ENCODE measurements around the gene CFAP52.

CFAP52 gene

GRCh38 chr17:9668517-9668916, 92.1 kb downstream of the CFAP52 start:
- Histone ChIP-seq H3K9ac (ENCODE audit: insufficient read length) (no peak overlapping the region), H3K4me3 (no peak overlapping the region), H3K27ac (no peak overlapping the region), H3K9me3 (ENCODE audit: low read depth, low read length) (no peaks in the 10 kb centered on the region), H3K36me3 (ENCODE audit: insufficient read depth, low read length) (no peaks in the 10 kb centered on the region)
- DNase-seq (ENCODE audit: low read depth, low spot score), result no peak
- TF ChIP-seq FOXP2 (optimal IDR thresholded peaks at IDR 0.05; ENCODE audit: control extremely low read depth, extremely low read length, insufficient read depth) (no peak), POLR2AphosphoS5 (IDR thresholded peaks at IDR 0.05; ENCODE audit: borderline replicate concordance, low read depth, low read length) (no peak), EZH2 (IDR thresholded peaks at IDR 0.05) (no peak)

- Histone ChIP-seq H3K27ac (no peak overlapping the region), H3K4me3 (no peak overlapping the region), H3K36me3 (ENCODE audit: insufficient read depth, low read length) (no peaks in the 10 kb centered on the region), H3K9ac (ENCODE audit: insufficient read length) (no peak overlapping the region), H3K9me3 (ENCODE audit: low read depth, low read length) (no peaks in the 10 kb centered on the region)
- DNase-seq (ENCODE audit: low read depth, low spot score), result no peak
- TF ChIP-seq POLR2AphosphoS5 (IDR thresholded peaks at IDR 0.05; ENCODE audit: borderline replicate concordance, low read depth, low read length) (no peak), EZH2 (IDR thresholded peaks at IDR 0.05) (no peak), FOXP2 (optimal IDR thresholded peaks at IDR 0.05; ENCODE audit: control extremely low read depth, extremely low read length, insufficient read depth) (no peak)
These were observed 93.1 kb downstream of the CFAP52 start for GRCh38 chr17:9669551-9670008.

GRCh38 chr17:9670596-9670995, 94.2 kb downstream of the CFAP52 start:
- Histone ChIP-seq H3K36me3 (ENCODE audit: insufficient read depth, low read length) (no peaks in the 10 kb centered on the region), H3K9me3 (ENCODE audit: low read depth, low read length) (no peaks in the 10 kb centered on the region), H3K27ac (no peak overlapping the region), H3K9ac (ENCODE audit: insufficient read length) (no peak overlapping the region), H3K4me3 (no peak overlapping the region)
- TF ChIP-seq POLR2AphosphoS5 (IDR thresholded peaks at IDR 0.05; ENCODE audit: borderline replicate concordance, low read depth, low read length), result no peak
- TF ChIP-seq FOXP2 (optimal IDR thresholded peaks at IDR 0.05; ENCODE audit: control extremely low read depth, extremely low read length, insufficient read depth), result no peak
- no peak for TF ChIP-seq EZH2 (IDR thresholded peaks at IDR 0.05)
- no peak for DNase-seq (ENCODE audit: low read depth, low spot score)

- H3K9ac ChIP-seq (ENCODE audit: insufficient read length), result no peak overlapping the region
- no peaks in the 10 kb centered on the region for H3K36me3 ChIP-seq (ENCODE audit: insufficient read depth, low read length)
- no peak overlapping the region for H3K27ac ChIP-seq
- no peak for DNase-seq (ENCODE audit: low read depth, low spot score)
- TF ChIP-seq POLR2AphosphoS5 (IDR thresholded peaks at IDR 0.05; ENCODE audit: borderline replicate concordance, low read depth, low read length), result no peak
- TF ChIP-seq FOXP2 (optimal IDR thresholded peaks at IDR 0.05; ENCODE audit: control extremely low read depth, extremely low read length, insufficient read depth), result no peak
- TF ChIP-seq EZH2 (IDR thresholded peaks at IDR 0.05), result no peak
- H3K4me3 ChIP-seq, result no peak overlapping the region
- no peaks in the 10 kb centered on the region for H3K9me3 ChIP-seq (ENCODE audit: low read depth, low read length)
These were observed 95.1 kb downstream of the CFAP52 start for GRCh38 chr17:9671559-9671958.

- Histone ChIP-seq H3K4me3 (no peak overlapping the region), H3K36me3 (ENCODE audit: insufficient read depth, low read length) (no peaks in the 10 kb centered on the region), H3K9ac (ENCODE audit: insufficient read length) (no peak overlapping the region), H3K27ac (no peak overlapping the region), H3K9me3 (ENCODE audit: low read depth, low read length) (no peaks in the 10 kb centered on the region)
- no peak for DNase-seq (ENCODE audit: low read depth, low spot score)
- no peak for TF ChIP-seq EZH2 (IDR thresholded peaks at IDR 0.05)
- TF ChIP-seq POLR2AphosphoS5 (IDR thresholded peaks at IDR 0.05; ENCODE audit: borderline replicate concordance, low read depth, low read length), result no peak
- no peak for TF ChIP-seq FOXP2 (optimal IDR thresholded peaks at IDR 0.05; ENCODE audit: control extremely low read depth, extremely low read length, insufficient read depth)
These were observed 95.8 kb downstream of the CFAP52 start for GRCh38 chr17:9672266-9672665.

- Histone ChIP-seq H3K9ac (ENCODE audit: insufficient read length) (no peak overlapping the region), H3K9me3 (ENCODE audit: low read depth, low read length) (no peaks in the 10 kb centered on the region), H3K36me3 (ENCODE audit: insufficient read depth, low read length) (no peaks in the 10 kb centered on the region), H3K27ac (no peak overlapping the region), H3K4me3 (no peak overlapping the region)
- DNase-seq (ENCODE audit: low read depth, low spot score), result no peak
- TF ChIP-seq FOXP2 (optimal IDR thresholded peaks at IDR 0.05; ENCODE audit: control extremely low read depth, extremely low read length, insufficient read depth) (no peak), POLR2AphosphoS5 (IDR thresholded peaks at IDR 0.05; ENCODE audit: borderline replicate concordance, low read depth, low read length) (no peak), EZH2 (IDR thresholded peaks at IDR 0.05) (no peak)
These were observed 96.2 kb downstream of the CFAP52 start for GRCh38 chr17:9672691-9673090.

GRCh38 chr17:9676084-9676483, 99.6 kb downstream of the CFAP52 start:
- no peaks in the 10 kb centered on the region for H3K9me3 ChIP-seq (ENCODE audit: low read depth, low read length)
- H3K36me3 ChIP-seq (ENCODE audit: insufficient read depth, low read length), result no peaks in the 10 kb centered on the region
- no peak overlapping the region for H3K9ac ChIP-seq (ENCODE audit: insufficient read length)
- H3K4me3 ChIP-seq, result no peak overlapping the region
- no peak overlapping the region for H3K27ac ChIP-seq
- TF ChIP-seq POLR2AphosphoS5 (IDR thresholded peaks at IDR 0.05; ENCODE audit: borderline replicate concordance, low read depth, low read length) (no peak), EZH2 (IDR thresholded peaks at IDR 0.05) (no peak), FOXP2 (optimal IDR thresholded peaks at IDR 0.05; ENCODE audit: control extremely low read depth, extremely low read length, insufficient read depth) (no peak)
- DNase-seq (ENCODE audit: low read depth, low spot score), result no peak

GRCh38 chr17:9676820-9677310, 100.4 kb downstream of the CFAP52 start:
- Histone ChIP-seq H3K27ac (no peak overlapping the region), H3K9ac (ENCODE audit: insufficient read length) (no peak overlapping the region), H3K4me3 (no peak overlapping the region), H3K36me3 (ENCODE audit: insufficient read depth, low read length) (no peaks in the 10 kb centered on the region), H3K9me3 (ENCODE audit: low read depth, low read length) (no peaks in the 10 kb centered on the region)
- TF ChIP-seq EZH2 (IDR thresholded peaks at IDR 0.05) (no peak), FOXP2 (optimal IDR thresholded peaks at IDR 0.05; ENCODE audit: control extremely low read depth, extremely low read length, insufficient read depth) (no peak), POLR2AphosphoS5 (IDR thresholded peaks at IDR 0.05; ENCODE audit: borderline replicate concordance, low read depth, low read length) (no peak)
- DNase-seq (ENCODE audit: low read depth, low spot score), result no peak

GRCh38 chr17:9677411-9677810, 101.0 kb downstream of the CFAP52 start:
- Histone ChIP-seq H3K27ac (no peak overlapping the region), H3K4me3 (no peak overlapping the region), H3K9me3 (ENCODE audit: low read depth, low read length) (no peaks in the 10 kb centered on the region), H3K36me3 (ENCODE audit: insufficient read depth, low read length) (no peaks in the 10 kb centered on the region), H3K9ac (ENCODE audit: insufficient read length) (no peak overlapping the region)
- no peak for DNase-seq (ENCODE audit: low read depth, low spot score)
- TF ChIP-seq FOXP2 (optimal IDR thresholded peaks at IDR 0.05; ENCODE audit: control extremely low read depth, extremely low read length, insufficient read depth) (no peak), POLR2AphosphoS5 (IDR thresholded peaks at IDR 0.05; ENCODE audit: borderline replicate concordance, low read depth, low read length) (no peak), EZH2 (IDR thresholded peaks at IDR 0.05) (no peak)
